ENCODE data around the gene RALBP1.

The RALBP1 gene

GRCh38 chr18:9574473-9575115, 99.3 kb downstream of the RALBP1 start:
- DNase-seq (ENCODE audit: low spot score): no peak
- TF ChIP-seq, protein P1, sequence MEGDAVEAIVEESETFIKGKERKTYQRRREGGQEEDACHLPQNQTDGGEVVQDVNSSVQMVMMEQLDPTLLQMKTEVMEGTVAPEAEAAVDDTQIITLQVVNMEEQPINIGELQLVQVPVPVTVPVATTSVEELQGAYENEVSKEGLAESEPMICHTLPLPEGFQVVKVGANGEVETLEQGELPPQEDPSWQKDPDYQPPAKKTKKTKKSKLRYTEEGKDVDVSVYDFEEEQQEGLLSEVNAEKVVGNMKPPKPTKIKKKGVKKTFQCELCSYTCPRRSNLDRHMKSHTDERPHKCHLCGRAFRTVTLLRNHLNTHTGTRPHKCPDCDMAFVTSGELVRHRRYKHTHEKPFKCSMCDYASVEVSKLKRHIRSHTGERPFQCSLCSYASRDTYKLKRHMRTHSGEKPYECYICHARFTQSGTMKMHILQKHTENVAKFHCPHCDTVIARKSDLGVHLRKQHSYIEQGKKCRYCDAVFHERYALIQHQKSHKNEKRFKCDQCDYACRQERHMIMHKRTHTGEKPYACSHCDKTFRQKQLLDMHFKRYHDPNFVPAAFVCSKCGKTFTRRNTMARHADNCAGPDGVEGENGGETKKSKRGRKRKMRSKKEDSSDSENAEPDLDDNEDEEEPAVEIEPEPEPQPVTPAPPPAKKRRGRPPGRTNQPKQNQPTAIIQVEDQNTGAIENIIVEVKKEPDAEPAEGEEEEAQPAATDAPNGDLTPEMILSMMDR (IDR thresholded peaks at IDR 0.05; ENCODE audit: extremely low read depth, insufficient read depth, missing control alignments): no peak
- in situ Hi-C loops (cut with MboI; ENCODE audit: low pct_unique_long_range_greater_than_20kb, low sequenced_read_pairs, unreplicated experiment): no loop called here

DNA sequence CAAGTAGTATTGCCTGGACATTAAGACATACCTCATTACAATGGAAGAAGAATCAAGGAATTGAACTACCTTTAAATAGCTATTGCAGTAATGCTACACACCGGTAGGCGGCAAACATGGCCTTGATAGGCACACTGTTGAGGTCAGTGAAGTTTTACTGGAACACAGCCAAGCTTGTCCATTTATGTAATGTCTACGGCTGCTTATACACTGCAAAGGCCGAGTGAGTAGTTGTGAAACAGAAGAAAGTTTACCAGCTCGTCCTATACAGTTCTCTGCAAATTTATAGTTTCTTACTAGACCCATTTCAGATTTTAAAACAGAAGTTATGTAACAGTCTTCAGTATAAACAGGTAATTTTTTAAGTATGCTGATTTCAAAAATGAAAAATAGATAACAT, 100.2 kb downstream of the RALBP1 start:
- TF ChIP-seq, protein P1 (IDR thresholded peaks at IDR 0.05; ENCODE audit: extremely low read depth, insufficient read depth, missing control alignments): no peak
- no peak for DNase-seq (ENCODE audit: low spot score)
- in situ Hi-C loops (cut with MboI; ENCODE audit: low pct_unique_long_range_greater_than_20kb, low sequenced_read_pairs, unreplicated experiment): no loop called here

DNA sequence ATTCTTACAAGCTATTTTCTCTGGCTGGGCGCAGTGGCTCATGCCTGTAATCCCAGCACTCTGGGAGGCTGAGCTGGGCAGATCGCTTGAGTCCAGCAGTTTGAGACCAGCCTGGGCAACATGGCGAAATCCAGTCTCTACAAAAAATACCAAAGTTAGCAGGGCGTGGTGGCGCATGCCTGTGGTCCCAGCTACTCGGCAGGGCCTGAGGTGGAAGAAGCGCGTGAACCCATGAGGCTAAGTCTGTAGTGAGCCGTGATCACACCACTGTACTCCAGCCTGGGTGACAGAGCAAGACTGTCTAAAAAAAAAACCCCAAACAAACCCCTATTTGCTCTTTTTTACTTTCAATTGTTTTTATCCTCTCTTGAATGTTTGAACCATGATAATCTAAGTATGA, 102.0 kb downstream of the RALBP1 start:
- no peak for DNase-seq (ENCODE audit: low spot score)
- in situ Hi-C loops (cut with MboI; ENCODE audit: low pct_unique_long_range_greater_than_20kb, low sequenced_read_pairs, unreplicated experiment): no loop called here
- TF ChIP-seq, protein P1 (IDR thresholded peaks at IDR 0.05; ENCODE audit: extremely low read depth, insufficient read depth, missing control alignments): no peak

- in situ Hi-C loops (cut with MboI; ENCODE audit: low pct_unique_long_range_greater_than_20kb, low sequenced_read_pairs, unreplicated experiment): no loop called here
- DNase-seq (ENCODE audit: low spot score): no peak
- TF ChIP-seq, protein P1 (IDR thresholded peaks at IDR 0.05; ENCODE audit: extremely low read depth, insufficient read depth, missing control alignments): no peak
Measured at GRCh38 chr18:9578306-9578705, 103.0 kb downstream of the RALBP1 start.

GRCh38 chr18:9581667-9582066, 106.4 kb downstream of the RALBP1 start:
- in situ Hi-C loops (cut with MboI; ENCODE audit: low pct_unique_long_range_greater_than_20kb, low sequenced_read_pairs, unreplicated experiment): no loop called here
- no peak for DNase-seq (ENCODE audit: low spot score)
- TF ChIP-seq, protein P1 (IDR thresholded peaks at IDR 0.05; ENCODE audit: extremely low read depth, insufficient read depth, missing control alignments): no peak

GRCh38 chr18:9586814-9587213, 111.5 kb downstream of the RALBP1 start:
- TF ChIP-seq, protein P1 (IDR thresholded peaks at IDR 0.05; ENCODE audit: extremely low read depth, insufficient read depth, missing control alignments): no peak
- in situ Hi-C loops (cut with MboI; ENCODE audit: low pct_unique_long_range_greater_than_20kb, low sequenced_read_pairs, unreplicated experiment): no loop called here
- DNase-seq (ENCODE audit: low spot score): no peak
